Mammary epithelial cell (primary cell): ENCODE measurements around the gene DYNC2I2.

ENCODE experiments used
- EZH2 ChIP-seq: IDR thresholded peaks from 2 replicates; pipeline ENCODE4 v1.6.1; 2012; ENCODE audit warnings: low read length, inconsistent platforms, borderline replicate concordance
- TF ChIP-seq, protein P1 (sequence below), 2 donors: IDR thresholded peaks in 1 of 2; conservative IDR thresholded peaks in 1 of 2; 2 replicates each; pipeline ENCODE4 v1.5.1; 2011 to 2012; ENCODE audit warnings: inconsistent platforms in 2 of 2, low read length in 2 of 2, mild to moderate bottlenecking in 2 of 2, control low read depth in 1 of 2, low read depth in 1 of 2; ENCODE audit not compliant: insufficient read depth in 1 of 2; ENCODE audit errors: extremely low read depth in 1 of 2

DNA sequence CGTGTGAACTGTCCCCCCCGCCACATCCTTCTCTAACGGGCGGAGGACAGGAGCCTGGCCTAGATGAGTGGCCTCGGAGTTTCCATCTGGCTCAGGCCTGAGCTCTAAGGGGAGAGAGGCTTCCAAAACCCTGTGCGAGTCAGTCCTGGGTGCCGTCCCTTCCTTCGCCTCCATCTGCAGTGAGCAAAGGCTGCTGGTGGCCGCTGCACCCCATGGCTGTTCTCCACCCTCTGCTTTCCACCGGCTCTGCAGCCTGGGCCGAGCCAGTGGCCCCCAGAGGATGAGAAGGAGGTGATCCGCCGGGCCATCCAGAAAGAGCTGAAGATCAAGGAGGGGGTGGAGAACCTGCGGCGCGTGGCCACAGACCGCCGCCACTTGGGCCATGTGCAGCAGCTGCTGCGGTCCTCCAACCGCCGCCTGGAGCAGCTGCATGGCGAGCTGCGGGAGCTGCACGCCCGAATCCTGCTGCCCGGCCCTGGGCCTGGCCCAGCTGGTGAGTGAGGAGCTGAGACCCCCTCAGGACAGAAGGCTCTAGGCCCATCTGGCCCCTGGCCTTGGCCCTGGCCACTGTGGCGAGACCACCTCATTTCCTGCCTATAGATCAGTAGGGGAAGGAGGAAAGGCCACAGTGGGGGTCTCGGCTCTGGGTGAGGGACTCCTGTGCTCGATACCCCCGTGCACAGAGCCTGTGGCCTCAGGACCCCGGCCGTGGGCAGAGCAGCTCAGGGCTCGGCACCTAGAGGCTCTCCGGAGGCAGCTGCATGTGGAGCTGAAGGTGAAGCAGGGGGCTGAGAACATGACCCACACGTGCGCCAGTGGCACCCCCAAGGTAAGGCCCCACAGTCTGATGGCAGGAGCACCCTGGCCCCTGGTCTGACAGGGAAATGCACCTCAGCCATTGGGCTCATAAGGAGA lies 48.7 kb upstream of the DYNC2I2 start:
- TF ChIP-seq, protein P1, sequence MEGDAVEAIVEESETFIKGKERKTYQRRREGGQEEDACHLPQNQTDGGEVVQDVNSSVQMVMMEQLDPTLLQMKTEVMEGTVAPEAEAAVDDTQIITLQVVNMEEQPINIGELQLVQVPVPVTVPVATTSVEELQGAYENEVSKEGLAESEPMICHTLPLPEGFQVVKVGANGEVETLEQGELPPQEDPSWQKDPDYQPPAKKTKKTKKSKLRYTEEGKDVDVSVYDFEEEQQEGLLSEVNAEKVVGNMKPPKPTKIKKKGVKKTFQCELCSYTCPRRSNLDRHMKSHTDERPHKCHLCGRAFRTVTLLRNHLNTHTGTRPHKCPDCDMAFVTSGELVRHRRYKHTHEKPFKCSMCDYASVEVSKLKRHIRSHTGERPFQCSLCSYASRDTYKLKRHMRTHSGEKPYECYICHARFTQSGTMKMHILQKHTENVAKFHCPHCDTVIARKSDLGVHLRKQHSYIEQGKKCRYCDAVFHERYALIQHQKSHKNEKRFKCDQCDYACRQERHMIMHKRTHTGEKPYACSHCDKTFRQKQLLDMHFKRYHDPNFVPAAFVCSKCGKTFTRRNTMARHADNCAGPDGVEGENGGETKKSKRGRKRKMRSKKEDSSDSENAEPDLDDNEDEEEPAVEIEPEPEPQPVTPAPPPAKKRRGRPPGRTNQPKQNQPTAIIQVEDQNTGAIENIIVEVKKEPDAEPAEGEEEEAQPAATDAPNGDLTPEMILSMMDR (conservative IDR thresholded peaks at IDR 0.05 in 1 of 2, IDR thresholded peaks at IDR 0.05 in 1 of 2; ENCODE audit: extremely low read depth in 1 of 2, insufficient read depth in 1 of 2, low read depth in 1 of 2, low read length in 2 of 2): no peak
- no peak for TF ChIP-seq EZH2
